Thoracic aorta (tissue), 2 donors: Measurements from ENCODE around the gene ZNF354B. TPM values are rescaled to one million over a fixed set of nuclear protein-coding genes. Genes with fewer than 3 reads are reported as not detected.
A peak's percentile ranks its signal among the peaks of the same experiment; 100 is the strongest.
"Not testable (repeated sequence)": the region's sequence is repeated elsewhere in the genome, so short reads cannot be mapped to it uniquely, and the experiment has no call there.

Experiments
- ATAC-seq: fragments of 150-250 bp; one replicate; pipeline ENCODE4 v1.8.0; 2017; ENCODE audit warnings: low read depth; ENCODE audit not compliant: insufficient number of reproducible peaks, low FRiP score
- DNase-seq: peaks from one replicate; pipeline ENCODE4 v3.0.0-alpha.2; 2020; ENCODE audit warnings: low spot score
- H3K27ac ChIP-seq, 2 donors: fragments of 200-600 bp; sonication (generic); 1 replicate in 1 of 2; 2 replicates in 1 of 2; pipeline ENCODE4 v1.5.1; 2016; ENCODE audit warnings: mild to moderate bottlenecking in 2 of 2, moderate library complexity in 2 of 2
- H3K27me3 ChIP-seq: fragments of 200-600 bp; sonication (generic); replicated peaks from 2 replicates; pipeline ENCODE4 v1.6.0; 2016; ENCODE audit warnings: mild to moderate bottlenecking; ENCODE audit not compliant: insufficient read depth
- H3K36me3 ChIP-seq: fragments of 200-600 bp; sonication (generic); one replicate; pipeline ENCODE4 v1.5.1; 2016
- H3K4me1 ChIP-seq, 2 donors: fragments of 200-600 bp; sonication (generic); 1 replicate in 1 of 2; 2 replicates in 1 of 2; pipeline versions ENCODE4 v1.5.1 to v1.6.0; 2016; ENCODE audit warnings: low read depth in 2 of 2, mild to moderate bottlenecking in 1 of 2; ENCODE audit not compliant: control insufficient read depth in 1 of 2
- H3K4me3 ChIP-seq: fragments of 200-600 bp; sonication (generic); 2 replicates; pipeline ENCODE4 v1.5.1; 2016; ENCODE audit warnings: mild to moderate bottlenecking
- H3K9me3 ChIP-seq: fragments of 200-600 bp; sonication (generic); 2 replicates; pipeline ENCODE4 v1.5.1; 2016
- total RNA-seq, 2 donors: library from RNA; depleted of rRNA; stranded (reverse); fragments of >200 nt; gene quantifications; one replicate each; pipeline versions ENCODE4 v1.1.0 to v1.2.3, GENCODE V29; 2016
- TF ChIP-seq, protein P1 (sequence below): fragments of 200-600 bp; sonication (generic); IDR thresholded peaks from one replicate; pipeline ENCODE4 v1.5.1; 2019; ENCODE audit warnings: antibody characterized with exemption

ZNF354B gene
- total RNA-seq, 2 donors from 2014 or later = 9.1 to 26.9 TPM

DNA sequence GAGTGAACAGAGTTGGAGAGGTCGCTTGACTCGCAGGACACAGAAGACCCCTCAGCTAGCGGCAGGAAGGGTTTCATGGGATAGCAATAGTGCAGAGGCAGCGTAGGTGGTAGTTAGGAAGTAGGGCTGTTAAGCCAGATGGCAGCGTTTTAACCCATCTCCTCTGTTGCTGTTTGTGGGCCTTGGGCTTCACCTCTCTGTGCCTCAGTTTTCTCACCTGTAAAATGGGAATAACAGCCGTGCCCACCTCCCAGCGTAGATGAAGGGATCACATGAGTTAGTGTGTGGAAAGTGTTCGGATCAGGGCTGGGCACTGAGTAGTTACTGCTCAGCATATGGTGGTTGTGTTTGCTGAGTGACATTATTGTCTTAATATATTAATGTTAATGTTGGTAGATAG, 1.9 kb downstream of the ZNF354B start:
- ATAC-seq (no peak), DNase-seq (no peak)
- no peaks in the 10 kb centered on the region for H3K9me3 ChIP-seq
- H3K36me3 ChIP-seq = peaks cover 22% of the 10 kb centered on the region
- no peak overlapping the region for H3K27ac ChIP-seq
- TF ChIP-seq, protein P1, sequence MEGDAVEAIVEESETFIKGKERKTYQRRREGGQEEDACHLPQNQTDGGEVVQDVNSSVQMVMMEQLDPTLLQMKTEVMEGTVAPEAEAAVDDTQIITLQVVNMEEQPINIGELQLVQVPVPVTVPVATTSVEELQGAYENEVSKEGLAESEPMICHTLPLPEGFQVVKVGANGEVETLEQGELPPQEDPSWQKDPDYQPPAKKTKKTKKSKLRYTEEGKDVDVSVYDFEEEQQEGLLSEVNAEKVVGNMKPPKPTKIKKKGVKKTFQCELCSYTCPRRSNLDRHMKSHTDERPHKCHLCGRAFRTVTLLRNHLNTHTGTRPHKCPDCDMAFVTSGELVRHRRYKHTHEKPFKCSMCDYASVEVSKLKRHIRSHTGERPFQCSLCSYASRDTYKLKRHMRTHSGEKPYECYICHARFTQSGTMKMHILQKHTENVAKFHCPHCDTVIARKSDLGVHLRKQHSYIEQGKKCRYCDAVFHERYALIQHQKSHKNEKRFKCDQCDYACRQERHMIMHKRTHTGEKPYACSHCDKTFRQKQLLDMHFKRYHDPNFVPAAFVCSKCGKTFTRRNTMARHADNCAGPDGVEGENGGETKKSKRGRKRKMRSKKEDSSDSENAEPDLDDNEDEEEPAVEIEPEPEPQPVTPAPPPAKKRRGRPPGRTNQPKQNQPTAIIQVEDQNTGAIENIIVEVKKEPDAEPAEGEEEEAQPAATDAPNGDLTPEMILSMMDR = no peak
- no peaks in the 10 kb centered on the region for H3K27me3 ChIP-seq
- peaks cover 8 to 10% of the 10 kb centered on the region in 2 donors for H3K4me1 ChIP-seq
- H3K4me3 ChIP-seq = peak overlapping the region; percentile 50

DNA sequence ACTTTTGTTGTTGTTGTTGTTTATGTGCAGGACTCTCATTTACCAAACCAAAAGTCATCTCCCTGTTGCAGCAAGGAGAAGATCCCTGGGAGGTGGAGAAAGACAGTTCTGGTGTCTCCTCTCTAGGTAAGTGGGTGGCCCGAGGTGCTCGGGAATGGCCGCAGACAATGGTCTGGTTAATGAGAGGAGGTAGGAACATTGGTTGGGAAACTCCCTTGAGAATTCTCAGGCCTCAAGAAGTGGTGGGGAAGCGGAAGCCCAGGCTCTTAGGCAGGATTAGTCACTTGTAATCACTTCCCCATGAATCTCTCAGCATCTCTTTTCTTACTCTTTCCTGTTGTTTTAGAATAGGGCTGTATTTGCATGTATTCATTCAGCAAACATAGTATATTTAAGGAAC, 7.2 kb downstream of the ZNF354B start:
- H3K9me3 ChIP-seq = peaks cover 2% of the 10 kb centered on the region
- no peak overlapping the region for H3K27ac ChIP-seq
- TF ChIP-seq, protein P1 = no peak
- H3K4me1 ChIP-seq = peaks cover 0 to 2% of the 10 kb centered on the region in 2 donors
- DNase-seq (no peak), ATAC-seq (no peak)
- no peaks in the 10 kb centered on the region for H3K27me3 ChIP-seq
- H3K36me3 ChIP-seq = peaks cover 62% of the 10 kb centered on the region
- H3K4me3 ChIP-seq = no peak overlapping the region

DNA sequence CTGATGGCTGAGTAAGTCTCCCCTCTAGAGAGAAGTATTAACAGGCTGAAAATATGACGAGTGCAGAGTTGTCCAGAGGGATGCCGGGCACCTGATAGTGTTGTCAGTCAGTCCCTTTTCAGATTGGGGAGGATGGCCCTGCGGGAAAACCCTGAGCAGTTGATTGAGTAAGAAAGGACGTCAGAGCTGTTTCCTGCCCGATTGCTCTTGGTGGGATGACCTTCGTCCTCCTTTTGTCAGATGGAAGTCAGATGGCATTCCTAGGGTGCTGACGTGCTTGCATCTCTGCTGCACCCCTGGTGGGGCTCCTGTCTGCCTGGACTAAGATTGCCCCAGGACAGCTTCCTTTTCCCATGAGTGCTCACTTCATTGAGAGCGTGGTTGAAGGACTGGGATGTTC, 9.8 kb downstream of the ZNF354B start:
- H3K9me3 ChIP-seq = peaks cover 26% of the 10 kb centered on the region
- DNase-seq = no peak
- H3K27ac ChIP-seq = no peak overlapping the region
- no peak overlapping the region for H3K4me3 ChIP-seq
- TF ChIP-seq, protein P1 = no peak
- no peaks in the 10 kb centered on the region for H3K27me3 ChIP-seq
- no peaks in the 10 kb centered on the region for H3K4me1 ChIP-seq
- peaks cover 83% of the 10 kb centered on the region for H3K36me3 ChIP-seq
- no peak for ATAC-seq

DNA sequence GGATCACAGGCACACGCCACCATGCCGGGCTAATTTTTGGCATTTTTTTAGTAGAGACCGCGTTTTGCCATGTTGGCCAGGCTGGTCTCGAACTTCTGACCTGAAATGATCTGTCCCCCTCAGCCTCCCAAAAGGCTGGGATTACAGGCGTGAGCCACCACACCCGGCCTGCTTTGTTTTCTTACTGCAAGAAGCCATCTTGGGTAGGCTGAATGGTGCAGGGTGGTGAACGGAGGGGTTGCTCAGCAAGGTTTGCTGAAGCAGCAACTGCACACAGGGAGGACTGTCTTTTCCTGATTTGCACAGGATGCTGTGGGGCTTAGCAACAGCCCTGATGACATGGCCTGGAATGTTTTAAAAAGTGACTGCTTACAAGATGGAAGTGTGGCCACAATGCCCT, 10.7 kb downstream of the ZNF354B start:
- Histone ChIP-seq H3K4me3 (no peak overlapping the region), H3K27me3 (no peaks in the 10 kb centered on the region), H3K27ac (no peak overlapping the region), H3K4me1 (no peaks in the 10 kb centered on the region), H3K9me3 (peaks cover 32% of the 10 kb centered on the region), H3K36me3 (peaks cover 85% of the 10 kb centered on the region)
- TF ChIP-seq, protein P1 = no peak
- DNase-seq (no peak), ATAC-seq (no peak)

DNA sequence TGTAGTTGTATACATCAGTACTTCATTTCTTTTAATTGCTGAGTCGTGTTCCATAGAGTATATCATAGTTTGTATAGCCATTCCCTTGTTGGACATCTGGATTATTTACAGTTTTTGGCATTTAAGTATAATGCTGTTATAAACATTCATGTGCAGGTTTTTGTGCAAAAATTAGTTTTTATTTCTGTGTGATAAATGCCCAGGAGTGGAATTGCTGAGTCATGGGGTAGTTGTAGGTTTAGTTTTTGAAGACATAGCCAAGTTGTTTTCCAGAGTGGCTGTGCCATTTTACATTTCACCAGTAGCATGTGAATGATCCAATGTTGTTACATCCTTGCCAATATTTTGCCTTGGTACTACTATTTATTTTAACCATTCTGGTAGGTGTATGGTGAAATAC, 12.5 kb downstream of the ZNF354B start:
- H3K4me1 ChIP-seq = no peaks in the 10 kb centered on the region
- no peak overlapping the region for H3K4me3 ChIP-seq
- peaks cover 51% of the 10 kb centered on the region for H3K9me3 ChIP-seq
- DNase-seq = no peak
- TF ChIP-seq, protein P1 = no peak
- H3K27ac ChIP-seq = no peak overlapping the region
- H3K27me3 ChIP-seq = no peaks in the 10 kb centered on the region
- H3K36me3 ChIP-seq = peaks cover 85% of the 10 kb centered on the region
- ATAC-seq = no peak

DNA sequence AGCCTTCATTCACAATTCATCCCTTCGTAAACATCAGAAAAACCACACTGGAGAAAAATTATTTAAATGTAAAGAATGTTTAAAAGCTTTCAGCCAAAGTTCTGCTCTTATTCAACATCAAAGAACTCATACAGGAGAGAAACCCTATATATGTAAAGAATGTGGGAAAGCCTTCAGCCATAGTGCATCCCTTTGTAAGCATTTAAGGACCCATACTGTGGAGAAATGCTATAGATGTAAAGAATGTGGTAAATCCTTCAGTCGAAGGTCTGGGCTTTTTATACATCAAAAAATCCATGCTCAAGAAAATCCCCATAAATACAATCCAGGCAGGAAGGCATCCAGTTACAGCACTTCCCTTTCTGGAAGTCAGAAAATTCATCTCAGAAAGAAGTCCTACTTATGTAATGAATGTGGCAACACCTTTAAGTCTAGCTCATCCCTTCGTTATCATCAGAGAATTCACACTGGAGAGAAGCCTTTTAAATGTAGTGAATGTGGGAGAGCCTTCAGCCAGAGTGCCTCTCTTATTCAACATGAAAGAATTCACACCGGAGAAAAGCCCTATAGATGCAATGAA, 23.5 kb downstream of the ZNF354B start:
- H3K4me3 ChIP-seq, DNase-seq, H3K27me3 ChIP-seq, H3K4me1 ChIP-seq, H3K27ac ChIP-seq, ATAC-seq: not testable (repeated sequence)
- Histone ChIP-seq H3K9me3 (peaks cover 94% of the 10 kb centered on the region), H3K36me3 (peaks cover 73% of the 10 kb centered on the region)
